ENCODE data around the gene SLC10A3. TPM values are rescaled to one million over a fixed set of nuclear protein-coding genes. Genes with fewer than 3 reads are reported as not detected.

SLC10A3 gene
- total and polyA plus RNA-seq, 2 of the 8 experiments (the other 6 are each of a cell fraction or from before 2014, with no cell fraction given), result 6.8 to 9.5 TPM

GRCh38 chrX:154470914-154471568 lies 19.4 kb downstream of the SLC10A3 start (continued):
- TF ChIP-seq HDAC6 (IDR thresholded peaks at IDR 0.05; ENCODE audit: low read depth, low read length) (no peak), POU5F1 (IDR thresholded peaks at IDR 0.05; ENCODE audit: low read depth, low read length) (no peak), MAFK (IDR thresholded peaks at IDR 0.05; ENCODE audit: low read depth, low read length) (no peak), RFX5 (IDR thresholded peaks at IDR 0.05; ENCODE audit: borderline replicate concordance, low read depth, low read length) (no peak)
- TF ChIP-seq, protein P1, sequence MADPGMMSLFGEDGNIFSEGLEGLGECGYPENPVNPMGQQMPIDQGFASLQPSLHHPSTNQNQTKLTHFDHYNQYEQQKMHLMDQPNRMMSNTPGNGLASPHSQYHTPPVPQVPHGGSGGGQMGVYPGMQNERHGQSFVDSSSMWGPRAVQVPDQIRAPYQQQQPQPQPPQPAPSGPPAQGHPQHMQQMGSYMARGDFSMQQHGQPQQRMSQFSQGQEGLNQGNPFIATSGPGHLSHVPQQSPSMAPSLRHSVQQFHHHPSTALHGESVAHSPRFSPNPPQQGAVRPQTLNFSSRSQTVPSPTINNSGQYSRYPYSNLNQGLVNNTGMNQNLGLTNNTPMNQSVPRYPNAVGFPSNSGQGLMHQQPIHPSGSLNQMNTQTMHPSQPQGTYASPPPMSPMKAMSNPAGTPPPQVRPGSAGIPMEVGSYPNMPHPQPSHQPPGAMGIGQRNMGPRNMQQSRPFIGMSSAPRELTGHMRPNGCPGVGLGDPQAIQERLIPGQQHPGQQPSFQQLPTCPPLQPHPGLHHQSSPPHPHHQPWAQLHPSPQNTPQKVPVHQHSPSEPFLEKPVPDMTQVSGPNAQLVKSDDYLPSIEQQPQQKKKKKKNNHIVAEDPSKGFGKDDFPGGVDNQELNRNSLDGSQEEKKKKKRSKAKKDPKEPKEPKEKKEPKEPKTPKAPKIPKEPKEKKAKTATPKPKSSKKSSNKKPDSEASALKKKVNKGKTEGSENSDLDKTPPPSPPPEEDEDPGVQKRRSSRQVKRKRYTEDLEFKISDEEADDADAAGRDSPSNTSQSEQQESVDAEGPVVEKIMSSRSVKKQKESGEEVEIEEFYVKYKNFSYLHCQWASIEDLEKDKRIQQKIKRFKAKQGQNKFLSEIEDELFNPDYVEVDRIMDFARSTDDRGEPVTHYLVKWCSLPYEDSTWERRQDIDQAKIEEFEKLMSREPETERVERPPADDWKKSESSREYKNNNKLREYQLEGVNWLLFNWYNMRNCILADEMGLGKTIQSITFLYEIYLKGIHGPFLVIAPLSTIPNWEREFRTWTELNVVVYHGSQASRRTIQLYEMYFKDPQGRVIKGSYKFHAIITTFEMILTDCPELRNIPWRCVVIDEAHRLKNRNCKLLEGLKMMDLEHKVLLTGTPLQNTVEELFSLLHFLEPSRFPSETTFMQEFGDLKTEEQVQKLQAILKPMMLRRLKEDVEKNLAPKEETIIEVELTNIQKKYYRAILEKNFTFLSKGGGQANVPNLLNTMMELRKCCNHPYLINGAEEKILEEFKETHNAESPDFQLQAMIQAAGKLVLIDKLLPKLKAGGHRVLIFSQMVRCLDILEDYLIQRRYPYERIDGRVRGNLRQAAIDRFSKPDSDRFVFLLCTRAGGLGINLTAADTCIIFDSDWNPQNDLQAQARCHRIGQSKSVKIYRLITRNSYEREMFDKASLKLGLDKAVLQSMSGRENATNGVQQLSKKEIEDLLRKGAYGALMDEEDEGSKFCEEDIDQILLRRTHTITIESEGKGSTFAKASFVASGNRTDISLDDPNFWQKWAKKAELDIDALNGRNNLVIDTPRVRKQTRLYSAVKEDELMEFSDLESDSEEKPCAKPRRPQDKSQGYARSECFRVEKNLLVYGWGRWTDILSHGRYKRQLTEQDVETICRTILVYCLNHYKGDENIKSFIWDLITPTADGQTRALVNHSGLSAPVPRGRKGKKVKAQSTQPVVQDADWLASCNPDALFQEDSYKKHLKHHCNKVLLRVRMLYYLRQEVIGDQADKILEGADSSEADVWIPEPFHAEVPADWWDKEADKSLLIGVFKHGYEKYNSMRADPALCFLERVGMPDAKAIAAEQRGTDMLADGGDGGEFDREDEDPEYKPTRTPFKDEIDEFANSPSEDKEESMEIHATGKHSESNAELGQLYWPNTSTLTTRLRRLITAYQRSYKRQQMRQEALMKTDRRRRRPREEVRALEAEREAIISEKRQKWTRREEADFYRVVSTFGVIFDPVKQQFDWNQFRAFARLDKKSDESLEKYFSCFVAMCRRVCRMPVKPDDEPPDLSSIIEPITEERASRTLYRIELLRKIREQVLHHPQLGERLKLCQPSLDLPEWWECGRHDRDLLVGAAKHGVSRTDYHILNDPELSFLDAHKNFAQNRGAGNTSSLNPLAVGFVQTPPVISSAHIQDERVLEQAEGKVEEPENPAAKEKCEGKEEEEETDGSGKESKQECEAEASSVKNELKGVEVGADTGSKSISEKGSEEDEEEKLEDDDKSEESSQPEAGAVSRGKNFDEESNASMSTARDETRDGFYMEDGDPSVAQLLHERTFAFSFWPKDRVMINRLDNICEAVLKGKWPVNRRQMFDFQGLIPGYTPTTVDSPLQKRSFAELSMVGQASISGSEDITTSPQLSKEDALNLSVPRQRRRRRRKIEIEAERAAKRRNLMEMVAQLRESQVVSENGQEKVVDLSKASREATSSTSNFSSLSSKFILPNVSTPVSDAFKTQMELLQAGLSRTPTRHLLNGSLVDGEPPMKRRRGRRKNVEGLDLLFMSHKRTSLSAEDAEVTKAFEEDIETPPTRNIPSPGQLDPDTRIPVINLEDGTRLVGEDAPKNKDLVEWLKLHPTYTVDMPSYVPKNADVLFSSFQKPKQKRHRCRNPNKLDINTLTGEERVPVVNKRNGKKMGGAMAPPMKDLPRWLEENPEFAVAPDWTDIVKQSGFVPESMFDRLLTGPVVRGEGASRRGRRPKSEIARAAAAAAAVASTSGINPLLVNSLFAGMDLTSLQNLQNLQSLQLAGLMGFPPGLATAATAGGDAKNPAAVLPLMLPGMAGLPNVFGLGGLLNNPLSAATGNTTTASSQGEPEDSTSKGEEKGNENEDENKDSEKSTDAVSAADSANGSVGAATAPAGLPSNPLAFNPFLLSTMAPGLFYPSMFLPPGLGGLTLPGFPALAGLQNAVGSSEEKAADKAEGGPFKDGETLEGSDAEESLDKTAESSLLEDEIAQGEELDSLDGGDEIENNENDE (IDR thresholded peaks at IDR 0.05; ENCODE audit: insufficient replicate concordance, low read length), result no peak

Measured in H1 (cell line).